EH (cell line): Measurements from ENCODE around the gene CNNM4.

Experiments used
- DNase-seq: peaks from one replicate; pipeline ENCODE4 v3.0.0-alpha.2; 2015; ENCODE audit warnings: low read depth

CNNM4 gene

GRCh38 chr2:96859099-96859649 lies 98.5 kb downstream of the CNNM4 start:
- DNase-seq: no peak

DNA sequence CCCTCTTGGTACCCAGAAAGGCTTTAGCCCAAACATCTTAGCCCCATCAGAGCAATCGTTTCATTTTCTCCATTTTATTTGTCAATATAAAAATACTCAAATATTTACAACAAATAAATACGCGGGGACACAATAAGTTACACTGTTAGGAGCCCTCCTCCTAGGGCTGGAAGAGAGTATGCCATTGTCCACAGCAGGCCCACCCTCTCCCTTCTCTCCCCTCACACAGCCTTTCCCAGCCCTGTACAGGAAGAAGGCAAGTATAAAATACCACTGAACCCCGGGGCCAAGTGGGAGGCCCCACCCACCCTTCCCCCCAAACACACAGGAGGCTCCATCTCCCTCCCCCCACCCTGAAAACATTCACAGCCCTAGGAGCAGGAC lies 99.0 kb downstream of the CNNM4 start:
- DNase-seq: no peak

GRCh38 chr2:96860065-96861029 lies 99.6 kb downstream of the CNNM4 start:
- no peak for DNase-seq

GRCh38 chr2:96861074-96861473 lies 100.4 kb downstream of the CNNM4 start:
- no peak for DNase-seq
